Activated CD4-positive, alpha-beta T cell treated with anti-CD3 and anti-CD28 coated beads for 24 hours (primary cell): Measurements from ENCODE around the gene ATP5F1E.
A peak's percentile ranks its signal among the peaks of the same experiment; 100 is the strongest.
"Not testable (repeated sequence)": the region's sequence is repeated elsewhere in the genome, so short reads cannot be mapped to it uniquely, and the experiment has no call there.

Experiments
- DNase-seq, 2 donors: peaks; one replicate each; pipeline ENCODE4 v3.0.0-alpha.2; 2020; ENCODE audit warnings: low read depth in 2 of 2

Gene ATP5F1E

GRCh38 chr20:59042796-59043631 lies 10.9 kb upstream of the ATP5F1E start:
- DNase-seq = peak; percentile 89 to 92

GRCh38 chr20:59042151-59042795 lies 10.1 kb upstream of the ATP5F1E start, which contains the start of gene PRELID3B:
PRELID3B (minus strand) TSS chr20:59042786; CDS start chr20:59042730, 56 bp downstream.
- no peak for DNase-seq

GRCh38 chr20:59041487-59041886 lies 9.4 kb upstream of the ATP5F1E start:
- DNase-seq = not testable (repeated sequence)

- DNase-seq = no peak
Measured at GRCh38 chr20:59040667-59041066, 8.5 kb upstream of the ATP5F1E start.

GRCh38 chr20:59039233-59039632 lies 7.1 kb upstream of the ATP5F1E start:
- no peak for DNase-seq

- no peak for DNase-seq
Measured at GRCh38 chr20:59037386-59037785, 5.3 kb upstream of the ATP5F1E start.

- DNase-seq = no peak
Measured at GRCh38 chr20:59035381-59035780, 3.2 kb upstream of the ATP5F1E start.

GRCh38 chr20:59033616-59034165 lies 1.6 kb upstream of the ATP5F1E start:
- DNase-seq = no peak

- no peak for DNase-seq
Measured at GRCh38 chr20:59033093-59033492, 958 bp upstream of the ATP5F1E start.

- no peak for DNase-seq
Measured at GRCh38 chr20:59032713-59033059, 551 bp upstream of the ATP5F1E start.

- no peak for DNase-seq
Measured at GRCh38 chr20:59031564-59032022, 542 bp downstream of the ATP5F1E start.

GRCh38 chr20:59030911-59031563 lies 1.1 kb downstream of the ATP5F1E start:
- no peak for DNase-seq

GRCh38 chr20:59028812-59029211 lies 3.3 kb downstream of the ATP5F1E start:
- no peak for DNase-seq

GRCh38 chr20:59027741-59028320 lies 4.3 kb downstream of the ATP5F1E start:
- DNase-seq = no peak

GRCh38 chr20:59026904-59027740 lies 5.0 kb downstream of the ATP5F1E start:
- DNase-seq = no peak

GRCh38 chr20:59025511-59025910 lies 6.6 kb downstream of the ATP5F1E start:
- no peak for DNase-seq

- DNase-seq = no peak
Measured at GRCh38 chr20:59025086-59025485, 7.0 kb downstream of the ATP5F1E start.

GRCh38 chr20:59024111-59024530 lies 8.0 kb downstream of the ATP5F1E start:
- no peak for DNase-seq

- no peak for DNase-seq
Measured at GRCh38 chr20:59023616-59024015, 8.5 kb downstream of the ATP5F1E start.

- DNase-seq = no peak
Measured at GRCh38 chr20:59022754-59023153, 9.4 kb downstream of the ATP5F1E start.
